Measurements from ENCODE around the gene EPHA5. TPM values are rescaled to one million over a fixed set of nuclear protein-coding genes. Genes with fewer than 3 reads are reported as not detected.

EPHA5 gene
- total RNA-seq, 3 donors from 2014 or later (not counting 1 experiment from before 2014, with no cell fraction given), result not detected

DNA sequence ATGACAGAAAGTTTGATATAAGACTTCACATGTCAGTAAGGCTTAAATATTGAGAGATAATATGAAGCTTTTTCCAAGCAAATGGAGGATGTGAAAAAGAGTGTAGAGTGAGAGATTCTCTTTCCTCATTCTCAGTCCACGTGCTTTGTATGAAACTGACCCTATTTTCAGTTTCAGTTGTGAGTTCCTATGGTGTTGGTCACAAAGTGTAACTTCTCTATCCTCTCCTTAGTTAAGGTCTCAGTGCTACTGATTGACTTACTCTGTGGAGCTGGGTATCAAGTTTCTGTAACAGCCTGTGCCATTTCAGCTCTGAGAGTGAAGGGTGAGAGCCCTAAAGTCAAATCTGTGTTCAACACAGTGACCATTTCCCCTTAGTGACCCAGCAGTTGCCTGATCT, 277.2 kb downstream of the EPHA5 start:
- DNase-seq (no peak), ATAC-seq (no peak)
- no peaks in the 10 kb centered on the region for H3K4me1 ChIP-seq (ENCODE audit: control insufficient read depth, insufficient read depth, low read length)
- no CpG with 5 or more reads among the region's 1 CpG for WGBS (ENCODE audit: insufficient coverage)
- H3K27me3 Mint-ChIP-seq (ENCODE audit: low read depth in 2 of 2), result no peaks in the 10 kb centered on the region
- H3K4me3 Mint-ChIP-seq, result no peak overlapping the region
- intact Hi-C loops (cut with micrococcal nuclease), result no loop called here
- H3K4me1 Mint-ChIP-seq, result no peaks in the 10 kb centered on the region
- peaks cover 16% of the 10 kb centered on the region for H3K9me3 ChIP-seq (ENCODE audit: control insufficient read depth, insufficient read depth, low read length)
- no peaks in the 10 kb centered on the region for H3K36me3 ChIP-seq (ENCODE audit: control insufficient read depth, insufficient read depth, low read length)
- no peak overlapping the region for H3K27ac Mint-ChIP-seq
- no peaks in the 10 kb centered on the region for H3K27me3 ChIP-seq (ENCODE audit: control insufficient read depth, insufficient read depth, low read length)
- peaks cover 18 to 30% of the 10 kb centered on the region in 2 donors for H3K9me3 Mint-ChIP-seq
- no peak overlapping the region for H3K27ac ChIP-seq (ENCODE audit: low read length)
- no peaks in the 10 kb centered on the region for H3K36me3 Mint-ChIP-seq
- TF ChIP-seq, protein P1, sequence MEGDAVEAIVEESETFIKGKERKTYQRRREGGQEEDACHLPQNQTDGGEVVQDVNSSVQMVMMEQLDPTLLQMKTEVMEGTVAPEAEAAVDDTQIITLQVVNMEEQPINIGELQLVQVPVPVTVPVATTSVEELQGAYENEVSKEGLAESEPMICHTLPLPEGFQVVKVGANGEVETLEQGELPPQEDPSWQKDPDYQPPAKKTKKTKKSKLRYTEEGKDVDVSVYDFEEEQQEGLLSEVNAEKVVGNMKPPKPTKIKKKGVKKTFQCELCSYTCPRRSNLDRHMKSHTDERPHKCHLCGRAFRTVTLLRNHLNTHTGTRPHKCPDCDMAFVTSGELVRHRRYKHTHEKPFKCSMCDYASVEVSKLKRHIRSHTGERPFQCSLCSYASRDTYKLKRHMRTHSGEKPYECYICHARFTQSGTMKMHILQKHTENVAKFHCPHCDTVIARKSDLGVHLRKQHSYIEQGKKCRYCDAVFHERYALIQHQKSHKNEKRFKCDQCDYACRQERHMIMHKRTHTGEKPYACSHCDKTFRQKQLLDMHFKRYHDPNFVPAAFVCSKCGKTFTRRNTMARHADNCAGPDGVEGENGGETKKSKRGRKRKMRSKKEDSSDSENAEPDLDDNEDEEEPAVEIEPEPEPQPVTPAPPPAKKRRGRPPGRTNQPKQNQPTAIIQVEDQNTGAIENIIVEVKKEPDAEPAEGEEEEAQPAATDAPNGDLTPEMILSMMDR (IDR thresholded peaks at IDR 0.05), result no peak
- H3K4me3 ChIP-seq (ENCODE audit: low read length), result no peak overlapping the region

DNA sequence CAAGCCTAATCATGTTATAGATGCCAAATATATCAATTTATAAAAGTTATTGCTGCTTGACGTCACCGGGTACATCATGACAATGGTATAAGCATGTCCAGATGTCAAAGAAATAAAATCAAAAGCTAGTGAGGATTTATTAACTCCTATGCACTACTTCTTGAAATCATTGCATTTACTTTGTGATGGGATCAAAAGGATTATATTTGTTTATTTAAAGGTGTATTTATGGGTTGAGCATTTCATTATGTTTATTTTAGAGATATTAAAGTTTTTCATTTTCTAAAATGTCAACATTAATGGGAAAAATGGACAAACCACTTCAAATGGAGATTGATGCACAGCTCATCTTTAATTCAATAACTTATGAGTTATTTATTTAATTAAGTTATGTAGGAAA, 277.8 kb downstream of the EPHA5 start:
- Mint-ChIP-seq H3K4me1 (no peaks in the 10 kb centered on the region), H3K4me3 (no peak overlapping the region), H3K27ac (no peak overlapping the region), H3K9me3 (peaks cover 19 to 29% of the 10 kb centered on the region in 2 donors), H3K36me3 (no peaks in the 10 kb centered on the region), H3K27me3 (ENCODE audit: low read depth in 2 of 2) (no peaks in the 10 kb centered on the region)
- Histone ChIP-seq H3K27ac (ENCODE audit: low read length) (no peak overlapping the region), H3K4me3 (ENCODE audit: low read length) (no peak overlapping the region), H3K4me1 (ENCODE audit: control insufficient read depth, insufficient read depth, low read length) (no peaks in the 10 kb centered on the region), H3K9me3 (ENCODE audit: control insufficient read depth, insufficient read depth, low read length) (peaks cover 10% of the 10 kb centered on the region), H3K36me3 (ENCODE audit: control insufficient read depth, insufficient read depth, low read length) (no peaks in the 10 kb centered on the region), H3K27me3 (ENCODE audit: control insufficient read depth, insufficient read depth, low read length) (no peaks in the 10 kb centered on the region)
- TF ChIP-seq, protein P1 (IDR thresholded peaks at IDR 0.05), result no peak
- intact Hi-C loops (cut with micrococcal nuclease), result no loop called here
- DNase-seq (no peak), ATAC-seq (no peak)
- 42% methylated on average over 2 of the region's 2 CpGs for WGBS (ENCODE audit: insufficient coverage)

DNA sequence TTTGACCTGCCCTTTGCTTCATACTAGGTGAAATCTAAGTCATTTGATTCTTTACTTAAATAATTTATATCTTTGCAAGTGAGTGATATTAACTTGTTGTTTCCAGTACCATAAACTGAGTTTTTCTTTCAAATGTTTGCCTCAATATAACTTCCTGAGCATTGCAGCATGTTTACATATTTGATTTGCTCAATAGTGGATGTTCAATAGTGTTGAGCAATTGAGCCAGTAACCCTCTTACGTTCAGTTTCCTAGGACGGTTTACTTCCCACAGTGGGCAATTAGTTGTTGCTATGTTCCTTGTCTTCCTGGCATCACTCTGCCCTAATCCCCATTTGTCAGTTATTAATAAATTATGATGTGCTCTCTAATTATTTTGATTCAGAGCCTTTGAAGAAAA, 278.5 kb downstream of the EPHA5 start:
- H3K4me1 Mint-ChIP-seq, result no peaks in the 10 kb centered on the region
- Histone ChIP-seq H3K36me3 (ENCODE audit: control insufficient read depth, insufficient read depth, low read length) (no peaks in the 10 kb centered on the region), H3K27me3 (ENCODE audit: control insufficient read depth, insufficient read depth, low read length) (no peaks in the 10 kb centered on the region), H3K27ac (ENCODE audit: low read length) (no peak overlapping the region), H3K9me3 (ENCODE audit: control insufficient read depth, insufficient read depth, low read length) (peaks cover 7% of the 10 kb centered on the region), H3K4me1 (ENCODE audit: control insufficient read depth, insufficient read depth, low read length) (no peaks in the 10 kb centered on the region), H3K4me3 (ENCODE audit: low read length) (no peak overlapping the region)
- H3K9me3 Mint-ChIP-seq, result peaks cover 15 to 25% of the 10 kb centered on the region in 2 donors
- H3K27me3 Mint-ChIP-seq (ENCODE audit: low read depth in 2 of 2), result no peaks in the 10 kb centered on the region
- ATAC-seq, result no peak
- TF ChIP-seq, protein P1 (IDR thresholded peaks at IDR 0.05), result no peak
- no peak overlapping the region for H3K27ac Mint-ChIP-seq
- intact Hi-C loops (cut with micrococcal nuclease), result no loop called here
- DNase-seq, result no peak
- 100% methylated on average over 2 of the region's 2 CpGs for WGBS (ENCODE audit: insufficient coverage)
- H3K4me3 Mint-ChIP-seq, result no peak overlapping the region
- H3K36me3 Mint-ChIP-seq, result no peaks in the 10 kb centered on the region

DNA sequence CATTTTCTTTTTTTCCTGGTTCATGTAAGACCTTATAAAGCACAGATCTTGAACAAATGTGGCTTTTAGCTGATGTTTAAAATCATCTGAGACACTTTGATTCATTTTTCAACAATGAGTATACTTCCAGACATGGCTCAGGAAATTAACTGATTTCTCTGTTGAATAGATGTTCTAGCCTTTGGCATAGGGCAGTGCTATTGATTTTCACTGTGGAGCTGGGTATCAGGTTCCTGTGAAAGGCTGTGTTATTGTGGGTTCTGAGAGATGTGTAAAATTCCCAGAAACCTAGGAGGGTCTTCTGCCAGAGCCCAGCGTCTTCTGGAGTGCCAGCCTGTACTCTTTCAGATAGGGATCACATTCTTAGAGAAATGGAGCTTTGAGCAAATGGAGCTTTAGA, 278.9 kb downstream of the EPHA5 start:
- no peaks in the 10 kb centered on the region for H3K36me3 ChIP-seq (ENCODE audit: control insufficient read depth, insufficient read depth, low read length)
- no peak overlapping the region for H3K27ac Mint-ChIP-seq
- intact Hi-C loops (cut with micrococcal nuclease), result no loop called here
- no peaks in the 10 kb centered on the region for H3K27me3 ChIP-seq (ENCODE audit: control insufficient read depth, insufficient read depth, low read length)
- H3K9me3 ChIP-seq (ENCODE audit: control insufficient read depth, insufficient read depth, low read length), result peaks cover 3% of the 10 kb centered on the region
- no peak overlapping the region for H3K27ac ChIP-seq (ENCODE audit: low read length)
- no peak overlapping the region for H3K4me3 ChIP-seq (ENCODE audit: low read length)
- H3K9me3 Mint-ChIP-seq, result peaks cover 15 to 25% of the 10 kb centered on the region in 2 donors
- ATAC-seq (no peak), DNase-seq (no peak)
- H3K36me3 Mint-ChIP-seq, result no peaks in the 10 kb centered on the region
- no peaks in the 10 kb centered on the region for H3K4me1 ChIP-seq (ENCODE audit: control insufficient read depth, insufficient read depth, low read length)
- 72% methylated on average over 1 of the region's 1 CpG for WGBS (ENCODE audit: insufficient coverage)
- no peaks in the 10 kb centered on the region for H3K4me1 Mint-ChIP-seq
- H3K4me3 Mint-ChIP-seq, result no peak overlapping the region
- H3K27me3 Mint-ChIP-seq (ENCODE audit: low read depth in 2 of 2), result no peaks in the 10 kb centered on the region
- TF ChIP-seq, protein P1 (IDR thresholded peaks at IDR 0.05), result no peak
